ENCODE data around the gene PRRX2.
A peak's percentile ranks its signal among the peaks of the same experiment; 100 is the strongest.

Gene PRRX2

GRCh38 chr9:129703667-129704355 lies 38.4 kb downstream of the PRRX2 start:
- no peak for DNase-seq (ENCODE audit: low read depth in 2 of 2)

- DNase-seq (ENCODE audit: low read depth in 2 of 2): no peak
Measured at GRCh38 chr9:129704807-129705206, 39.4 kb downstream of the PRRX2 start.

GRCh38 chr9:129708793-129709192 lies 43.3 kb downstream of the PRRX2 start:
- no peak for DNase-seq (ENCODE audit: low read depth in 2 of 2)

GRCh38 chr9:129709438-129710168 lies 44.2 kb downstream of the PRRX2 start:
- DNase-seq (ENCODE audit: low read depth in 2 of 2): no peak

- DNase-seq (ENCODE audit: low read depth in 2 of 2): no peak
Measured at GRCh38 chr9:129710169-129710453, 44.7 kb downstream of the PRRX2 start.

- no peak for DNase-seq (ENCODE audit: low read depth in 2 of 2)
Measured at GRCh38 chr9:129712634-129713401, 47.4 kb downstream of the PRRX2 start.

GRCh38 chr9:129713402-129713679 lies 47.9 kb downstream of the PRRX2 start:
- no peak for DNase-seq (ENCODE audit: low read depth in 2 of 2)

GRCh38 chr9:129714511-129715061 lies 49.1 kb downstream of the PRRX2 start:
- no peak for DNase-seq (ENCODE audit: low read depth in 2 of 2)

- no peak for DNase-seq (ENCODE audit: low read depth in 2 of 2)
Measured at GRCh38 chr9:129716091-129716490, 50.6 kb downstream of the PRRX2 start.

- DNase-seq (ENCODE audit: low read depth in 2 of 2): no peak
Measured at GRCh38 chr9:129717991-129718390, 52.5 kb downstream of the PRRX2 start.

- DNase-seq (ENCODE audit: low read depth in 2 of 2): no peak
Measured at GRCh38 chr9:129718647-129719046, 53.2 kb downstream of the PRRX2 start.

GRCh38 chr9:129719135-129719534 lies 53.7 kb downstream of the PRRX2 start:
- no peak for DNase-seq (ENCODE audit: low read depth in 2 of 2)

GRCh38 chr9:129720181-129720864 lies 54.9 kb downstream of the PRRX2 start:
- no peak for DNase-seq (ENCODE audit: low read depth in 2 of 2)

GRCh38 chr9:129720865-129721545 lies 55.6 kb downstream of the PRRX2 start:
- no peak for DNase-seq (ENCODE audit: low read depth in 2 of 2)

GRCh38 chr9:129722913-129723312 lies 57.5 kb downstream of the PRRX2 start:
- no peak for DNase-seq (ENCODE audit: low read depth in 2 of 2)

- no peak for DNase-seq (ENCODE audit: low read depth in 2 of 2)
Measured at GRCh38 chr9:129724456-129725190, 59.2 kb downstream of the PRRX2 start.

- no peak for DNase-seq (ENCODE audit: low read depth in 2 of 2)
Measured at GRCh38 chr9:129725795-129726251, 60.4 kb downstream of the PRRX2 start.

- DNase-seq (ENCODE audit: low read depth in 2 of 2): peak; percentile 42 to 45
Measured at GRCh38 chr9:129726322-129727160, 61.1 kb downstream of the PRRX2 start.

- no peak for DNase-seq (ENCODE audit: low read depth in 2 of 2)
Measured at GRCh38 chr9:129728744-129729143, 63.3 kb downstream of the PRRX2 start.
